Measurements from ENCODE around the gene TTC39A. TPM values are rescaled to one million over a fixed set of nuclear protein-coding genes. Genes with fewer than 3 reads are reported as not detected.

The TTC39A gene
- total RNA-seq, 5 donors from 2014 or later (not counting 1 experiment from before 2014, with no cell fraction given): 0.36 TPM; not detected in 4

- Mint-ChIP-seq H3K4me3 (no peak overlapping the region), H3K4me1 (peaks cover 4 to 11% (median 8%) of the 10 kb centered on the region in 3 donors), H3K9me3 (no peaks in the 10 kb centered on the region), H3K36me3 (no peaks in the 10 kb centered on the region), H3K27ac (no peak overlapping the region), H3K27me3 (no peaks in the 10 kb centered on the region)
- DNase-seq (no peak), ATAC-seq (replicated peaks in 1 of 4) (no peak)
- H3K4me1 ChIP-seq (ENCODE audit: control insufficient read depth in 1 of 2, extremely low read depth in 1 of 2, insufficient read depth in 2 of 2, low read length in 2 of 2): no peaks in the 10 kb centered on the region
- no peaks in the 10 kb centered on the region for H3K36me3 ChIP-seq (ENCODE audit: control insufficient read depth in 2 of 2, extremely low read depth in 1 of 2, insufficient read depth in 1 of 2, low read length in 1 of 2)
- CTCF ChIA-PET: no interaction called here
- POLR2A ChIA-PET: no interaction called here
- no peak overlapping the region for H3K4me3 ChIP-seq (ENCODE audit: control insufficient read depth in 1 of 2, extremely low read depth in 1 of 2, low read length in 1 of 2)
- no peaks in the 10 kb centered on the region for H3K9me3 ChIP-seq
- no peak overlapping the region for H3K27ac ChIP-seq (ENCODE audit: low read length)
- H3K27me3 ChIP-seq (replicated peaks in 1 of 2; ENCODE audit: control insufficient read depth in 2 of 2, extremely low read depth in 1 of 2, insufficient read depth in 2 of 2, low read length in 1 of 2): peaks cover 0 to 1% of the 10 kb centered on the region in 2 experiments
- WGBS (ENCODE audit: insufficient coverage): 94% methylated on average over 4 of the region's 5 CpGs
Observed at GRCh38 chr1:51313268-51313852, 17.0 kb downstream of the TTC39A start.

GRCh38 chr1:51312718-51313117 is 17.6 kb downstream of the TTC39A start:
- Histone ChIP-seq H3K4me3 (ENCODE audit: control insufficient read depth in 1 of 2, extremely low read depth in 1 of 2, low read length in 1 of 2) (no peak overlapping the region), H3K9me3 (no peaks in the 10 kb centered on the region), H3K27ac (ENCODE audit: low read length) (no peak overlapping the region), H3K27me3 (replicated peaks in 1 of 2; ENCODE audit: control insufficient read depth in 2 of 2, extremely low read depth in 1 of 2, insufficient read depth in 2 of 2, low read length in 1 of 2) (no peaks in the 10 kb centered on the region), H3K4me1 (ENCODE audit: control insufficient read depth in 1 of 2, extremely low read depth in 1 of 2, insufficient read depth in 2 of 2, low read length in 2 of 2) (no peaks in the 10 kb centered on the region), H3K36me3 (ENCODE audit: control insufficient read depth in 2 of 2, extremely low read depth in 1 of 2, insufficient read depth in 1 of 2, low read length in 1 of 2) (no peaks in the 10 kb centered on the region)
- Mint-ChIP-seq H3K27ac (no peak overlapping the region), H3K4me1 (peaks cover 4 to 11% (median 8%) of the 10 kb centered on the region in 3 donors), H3K9me3 (no peaks in the 10 kb centered on the region), H3K4me3 (no peak overlapping the region), H3K27me3 (no peaks in the 10 kb centered on the region), H3K36me3 (no peaks in the 10 kb centered on the region)
- POLR2A ChIA-PET: no interaction called here
- no peak for ATAC-seq (replicated peaks in 1 of 4)
- WGBS (ENCODE audit: insufficient coverage): 100% methylated on average over 1 of the region's 4 CpGs
- CTCF ChIA-PET: no interaction called here
- DNase-seq: no peak

GRCh38 chr1:51311826-51312225 is 18.5 kb downstream of the TTC39A start:
- Mint-ChIP-seq H3K4me3 (no peak overlapping the region), H3K36me3 (no peaks in the 10 kb centered on the region), H3K27ac (no peak overlapping the region), H3K27me3 (no peaks in the 10 kb centered on the region), H3K4me1 (peaks cover 4 to 11% (median 8%) of the 10 kb centered on the region in 3 donors), H3K9me3 (no peaks in the 10 kb centered on the region)
- Histone ChIP-seq H3K9me3 (no peaks in the 10 kb centered on the region), H3K4me1 (ENCODE audit: control insufficient read depth in 1 of 2, extremely low read depth in 1 of 2, insufficient read depth in 2 of 2, low read length in 2 of 2) (no peaks in the 10 kb centered on the region), H3K4me3 (ENCODE audit: control insufficient read depth in 1 of 2, extremely low read depth in 1 of 2, low read length in 1 of 2) (no peak overlapping the region), H3K36me3 (ENCODE audit: control insufficient read depth in 2 of 2, extremely low read depth in 1 of 2, insufficient read depth in 1 of 2, low read length in 1 of 2) (no peaks in the 10 kb centered on the region), H3K27me3 (replicated peaks in 1 of 2; ENCODE audit: control insufficient read depth in 2 of 2, extremely low read depth in 1 of 2, insufficient read depth in 2 of 2, low read length in 1 of 2) (no peaks in the 10 kb centered on the region), H3K27ac (ENCODE audit: low read length) (no peak overlapping the region)
- 80% methylated on average over 1 of the region's 5 CpGs for WGBS (ENCODE audit: insufficient coverage)
- no peak for ATAC-seq (replicated peaks in 1 of 4)
- DNase-seq: no peak
- POLR2A ChIA-PET: no interaction called here
- CTCF ChIA-PET: no interaction called here

GRCh38 chr1:51310871-51311613 is 19.3 kb downstream of the TTC39A start:
- 58% methylated on average over 6 of the region's 15 CpGs for WGBS (ENCODE audit: insufficient coverage)
- CTCF ChIA-PET: no interaction called here
- POLR2A ChIA-PET: no interaction called here
- Histone ChIP-seq H3K27me3 (replicated peaks in 1 of 2; ENCODE audit: control insufficient read depth in 2 of 2, extremely low read depth in 1 of 2, insufficient read depth in 2 of 2, low read length in 1 of 2) (no peaks in the 10 kb centered on the region), H3K27ac (ENCODE audit: low read length) (no peak overlapping the region), H3K4me1 (ENCODE audit: control insufficient read depth in 1 of 2, extremely low read depth in 1 of 2, insufficient read depth in 2 of 2, low read length in 2 of 2) (no peaks in the 10 kb centered on the region), H3K9me3 (no peaks in the 10 kb centered on the region), H3K36me3 (ENCODE audit: control insufficient read depth in 2 of 2, extremely low read depth in 1 of 2, insufficient read depth in 1 of 2, low read length in 1 of 2) (no peaks in the 10 kb centered on the region), H3K4me3 (ENCODE audit: control insufficient read depth in 1 of 2, extremely low read depth in 1 of 2, low read length in 1 of 2) (no peak overlapping the region)
- Mint-ChIP-seq H3K36me3 (no peaks in the 10 kb centered on the region), H3K9me3 (no peaks in the 10 kb centered on the region), H3K27me3 (no peaks in the 10 kb centered on the region), H3K27ac (no peak overlapping the region), H3K4me3 (no peak overlapping the region), H3K4me1 (peaks cover 4 to 11% (median 8%) of the 10 kb centered on the region in 3 donors)
- ATAC-seq (replicated peaks in 1 of 4): no peak
- DNase-seq: no peak

GRCh38 chr1:51309291-51309690 is 21.1 kb downstream of the TTC39A start:
- CTCF ChIA-PET: no interaction called here
- H3K27me3 ChIP-seq (replicated peaks in 1 of 2; ENCODE audit: control insufficient read depth in 2 of 2, extremely low read depth in 1 of 2, insufficient read depth in 2 of 2, low read length in 1 of 2): peaks cover 0 to 5% of the 10 kb centered on the region in 2 experiments
- WGBS (ENCODE audit: insufficient coverage): 81% methylated on average over 5 of the region's 8 CpGs
- ATAC-seq (replicated peaks in 1 of 4) (no peak), DNase-seq (no peak)
- Mint-ChIP-seq H3K9me3 (no peaks in the 10 kb centered on the region), H3K4me3 (no peak overlapping the region), H3K27me3 (no peaks in the 10 kb centered on the region), H3K27ac (no peak overlapping the region), H3K4me1 (peaks cover 4 to 6% (median 6%) of the 10 kb centered on the region in 3 donors), H3K36me3 (no peaks in the 10 kb centered on the region)
- H3K9me3 ChIP-seq: no peaks in the 10 kb centered on the region
- H3K27ac ChIP-seq (ENCODE audit: low read length): no peak overlapping the region
- no peaks in the 10 kb centered on the region for H3K4me1 ChIP-seq (ENCODE audit: control insufficient read depth in 1 of 2, extremely low read depth in 1 of 2, insufficient read depth in 2 of 2, low read length in 2 of 2)
- H3K36me3 ChIP-seq (ENCODE audit: control insufficient read depth in 2 of 2, extremely low read depth in 1 of 2, insufficient read depth in 1 of 2, low read length in 1 of 2): no peaks in the 10 kb centered on the region
- POLR2A ChIA-PET: interaction anchor here in 1 of 2 donors (0.5 kb wide), 1 partner anchor 914 kb away, joined by 3 read pairs; no protein-coding TSS in a partner anchor
- no peak overlapping the region for H3K4me3 ChIP-seq (ENCODE audit: control insufficient read depth in 1 of 2, extremely low read depth in 1 of 2, low read length in 1 of 2)

GRCh38 chr1:51308636-51309035 is 21.7 kb downstream of the TTC39A start:
- no peak overlapping the region for H3K4me3 ChIP-seq (ENCODE audit: control insufficient read depth in 1 of 2, extremely low read depth in 1 of 2, low read length in 1 of 2)
- H3K27me3 Mint-ChIP-seq: no peaks in the 10 kb centered on the region
- H3K36me3 ChIP-seq (ENCODE audit: control insufficient read depth in 2 of 2, extremely low read depth in 1 of 2, insufficient read depth in 1 of 2, low read length in 1 of 2): no peaks in the 10 kb centered on the region

More at GRCh38 chr1:51308636-51309035, 21.7 kb downstream of the TTC39A start:
- ATAC-seq (replicated peaks in 1 of 4): no peak
- Mint-ChIP-seq H3K4me3 (no peak overlapping the region), H3K9me3 (no peaks in the 10 kb centered on the region), H3K36me3 (no peaks in the 10 kb centered on the region), H3K27ac (no peak overlapping the region), H3K4me1 (peaks cover 0 to 6% (median 4%) of the 10 kb centered on the region in 3 donors)
- no peak for DNase-seq
- ChIA-PET POLR2A (no interaction called here), CTCF (interaction anchor here in 1 of 2 donors (0.6 kb wide), 2 partner anchors 10 to 608 kb away, joined by 3 to 4 read pairs; no protein-coding TSS in a partner anchor)
- Histone ChIP-seq H3K4me1 (ENCODE audit: control insufficient read depth in 1 of 2, extremely low read depth in 1 of 2, insufficient read depth in 2 of 2, low read length in 2 of 2) (no peaks in the 10 kb centered on the region), H3K27me3 (replicated peaks in 1 of 2; ENCODE audit: control insufficient read depth in 2 of 2, extremely low read depth in 1 of 2, insufficient read depth in 2 of 2, low read length in 1 of 2) (peaks cover 0 to 5% of the 10 kb centered on the region in 2 experiments), H3K9me3 (no peaks in the 10 kb centered on the region), H3K27ac (ENCODE audit: low read length) (no peak overlapping the region)
- 96% methylated on average over 6 of the region's 6 CpGs for WGBS (ENCODE audit: insufficient coverage)
